Bronchial epithelial cell (primary cell): Measurements from ENCODE around the gene SAAL1. TPM values are rescaled to one million over a fixed set of nuclear protein-coding genes. Genes with fewer than 3 reads are reported as not detected.
"Not testable (repeated sequence)": the region's sequence is repeated elsewhere in the genome, so short reads cannot be mapped to it uniquely, and the experiment has no call there.

ENCODE experiments used
- DNase-seq: peaks from one replicate; pipeline ENCODE4 v3.0.0-alpha.2; 2010; ENCODE audit warnings: low read depth
- FAIRE-seq: peaks from 2 replicates; lab custom pipeline; 2011; peaks lifted over from hg19 to GRCh38; lab: Jason Lieb, UNC
- H3K27me3 ChIP-seq: 2 replicates; pipeline ENCODE4 v1.5.1; 2011; ENCODE audit warnings: low read length; ENCODE audit not compliant: control insufficient read depth, insufficient read depth
- H3K36me3 ChIP-seq: 2 replicates; pipeline ENCODE4 v1.5.1; 2011; ENCODE audit warnings: low read length; ENCODE audit not compliant: control insufficient read depth, insufficient read depth
- H3K4me3 ChIP-seq: 2 replicates; pipeline ENCODE4 v1.5.1; 2011; ENCODE audit warnings: mild to moderate bottlenecking, low read depth, low read length, control low read depth
- total RNA-seq: library from RNA; depleted of rRNA; stranded (reverse); fragments of >200 nt; gene quantifications from 2 replicates; pipeline ENCODE4 v1.2.1, GENCODE V29; 2014
- TF ChIP-seq, protein P1 (sequence below): IDR thresholded peaks from 2 replicates; pipeline ENCODE4 v1.5.1; 2011; ENCODE audit warnings: mild to moderate bottlenecking, moderate library complexity, low read length, control low read depth, inconsistent platforms; ENCODE audit not compliant: insufficient read depth, severe bottlenecking

Gene SAAL1
- total RNA-seq, 1 donor from 2014 or later, result 15.8 TPM

- Histone ChIP-seq H3K36me3 (no peaks in the 10 kb centered on the region), H3K4me3 (no peak overlapping the region), H3K27me3 (no peaks in the 10 kb centered on the region)
- DNase-seq, result no peak
- no peak for FAIRE-seq
- TF ChIP-seq, protein P1, sequence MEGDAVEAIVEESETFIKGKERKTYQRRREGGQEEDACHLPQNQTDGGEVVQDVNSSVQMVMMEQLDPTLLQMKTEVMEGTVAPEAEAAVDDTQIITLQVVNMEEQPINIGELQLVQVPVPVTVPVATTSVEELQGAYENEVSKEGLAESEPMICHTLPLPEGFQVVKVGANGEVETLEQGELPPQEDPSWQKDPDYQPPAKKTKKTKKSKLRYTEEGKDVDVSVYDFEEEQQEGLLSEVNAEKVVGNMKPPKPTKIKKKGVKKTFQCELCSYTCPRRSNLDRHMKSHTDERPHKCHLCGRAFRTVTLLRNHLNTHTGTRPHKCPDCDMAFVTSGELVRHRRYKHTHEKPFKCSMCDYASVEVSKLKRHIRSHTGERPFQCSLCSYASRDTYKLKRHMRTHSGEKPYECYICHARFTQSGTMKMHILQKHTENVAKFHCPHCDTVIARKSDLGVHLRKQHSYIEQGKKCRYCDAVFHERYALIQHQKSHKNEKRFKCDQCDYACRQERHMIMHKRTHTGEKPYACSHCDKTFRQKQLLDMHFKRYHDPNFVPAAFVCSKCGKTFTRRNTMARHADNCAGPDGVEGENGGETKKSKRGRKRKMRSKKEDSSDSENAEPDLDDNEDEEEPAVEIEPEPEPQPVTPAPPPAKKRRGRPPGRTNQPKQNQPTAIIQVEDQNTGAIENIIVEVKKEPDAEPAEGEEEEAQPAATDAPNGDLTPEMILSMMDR, result no peak
Observed at GRCh38 chr11:18140145-18140544, 34.3 kb upstream of the SAAL1 start.

DNA sequence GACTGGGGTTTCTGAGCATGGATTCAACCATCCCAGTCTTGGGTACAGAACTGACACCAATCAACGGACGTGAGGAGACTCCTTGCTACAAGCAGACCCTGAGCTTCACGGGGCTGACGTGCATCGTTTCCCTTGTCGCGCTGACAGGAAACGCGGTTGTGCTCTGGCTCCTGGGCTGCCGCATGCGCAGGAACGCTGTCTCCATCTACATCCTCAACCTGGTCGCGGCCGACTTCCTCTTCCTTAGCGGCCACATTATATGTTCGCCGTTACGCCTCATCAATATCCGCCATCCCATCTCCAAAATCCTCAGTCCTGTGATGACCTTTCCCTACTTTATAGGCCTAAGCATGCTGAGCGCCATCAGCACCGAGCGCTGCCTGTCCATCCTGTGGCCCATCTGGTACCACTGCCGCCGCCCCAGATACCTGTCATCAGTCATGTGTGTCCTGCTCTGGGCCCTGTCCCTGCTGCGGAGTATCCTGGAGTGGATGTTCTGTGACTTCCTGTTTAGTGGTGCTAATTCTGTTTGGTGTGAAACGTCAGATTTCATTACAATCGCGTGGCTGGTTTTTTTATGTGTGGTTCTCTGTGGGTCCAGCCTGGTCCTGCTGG lies 31.4 kb upstream of the SAAL1 start:
- FAIRE-seq, result peak; percentile 88
- Histone ChIP-seq H3K4me3 (no peak overlapping the region), H3K36me3 (no peaks in the 10 kb centered on the region), H3K27me3 (no peaks in the 10 kb centered on the region)
- TF ChIP-seq, protein P1, result no peak
- no peak for DNase-seq

DNA sequence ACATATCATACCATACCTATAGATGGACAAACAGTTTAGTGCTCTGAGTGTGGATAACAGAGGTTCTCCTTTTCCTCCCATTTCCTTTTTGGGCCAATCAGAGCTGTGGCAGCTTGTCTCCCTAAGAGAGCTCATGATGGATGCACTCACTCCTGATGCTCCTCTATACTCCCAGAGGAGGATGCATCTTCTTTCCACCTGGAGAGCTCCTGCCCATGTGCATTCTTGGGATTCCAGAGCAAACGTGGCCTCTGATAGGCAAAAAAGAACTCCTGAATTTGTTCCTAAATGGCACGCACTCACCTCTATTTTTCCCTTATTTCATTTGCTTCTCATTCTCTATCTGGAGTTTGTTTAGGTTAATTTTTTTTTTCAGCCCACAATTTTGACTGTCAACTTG lies 29.4 kb upstream of the SAAL1 start:
- Histone ChIP-seq H3K36me3 (no peaks in the 10 kb centered on the region), H3K4me3 (no peak overlapping the region), H3K27me3 (no peaks in the 10 kb centered on the region)
- FAIRE-seq, result no peak
- TF ChIP-seq, protein P1, result no peak
- no peak for DNase-seq

DNA sequence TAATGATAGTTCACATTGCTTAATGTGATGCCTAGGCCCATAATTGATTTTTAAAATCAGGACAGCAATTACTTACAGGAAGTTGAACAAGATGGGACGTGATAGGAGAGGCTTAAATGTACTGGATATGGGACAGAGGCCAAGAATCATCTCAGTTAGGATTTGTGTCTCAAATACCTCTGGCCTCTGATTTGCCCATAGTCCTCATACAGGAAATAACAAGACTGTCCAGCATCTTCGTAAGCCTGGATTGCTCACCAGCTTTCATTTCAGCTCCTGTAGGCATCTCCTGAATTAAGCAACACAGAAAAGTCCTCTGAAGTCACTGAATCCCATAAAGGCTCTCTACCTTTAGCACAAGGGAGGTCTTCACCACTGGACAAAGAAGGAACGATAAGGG lies 26.5 kb upstream of the SAAL1 start, which contains the start of gene MRGPRX3:
Gene MRGPRX3 (plus strand): TSS at position 231 of the 400 bp plus-strand sequence. CDS start 4,632 bp downstream, outside the sequence.
- FAIRE-seq (peak; percentile 87), DNase-seq (peak; percentile 91)
- no peak within 1 kb of the TSS for H3K4me3 ChIP-seq
- no peaks in the 10 kb centered on the region for H3K36me3 ChIP-seq
- H3K27me3 ChIP-seq, result no peaks in the 10 kb centered on the region
- TF ChIP-seq, protein P1, result no peak

- not testable (repeated sequence) for DNase-seq, H3K4me3 ChIP-seq, H3K36me3 ChIP-seq, H3K27me3 ChIP-seq, FAIRE-seq
Observed at GRCh38 chr11:18131115-18131514, 25.2 kb upstream of the SAAL1 start.

DNA sequence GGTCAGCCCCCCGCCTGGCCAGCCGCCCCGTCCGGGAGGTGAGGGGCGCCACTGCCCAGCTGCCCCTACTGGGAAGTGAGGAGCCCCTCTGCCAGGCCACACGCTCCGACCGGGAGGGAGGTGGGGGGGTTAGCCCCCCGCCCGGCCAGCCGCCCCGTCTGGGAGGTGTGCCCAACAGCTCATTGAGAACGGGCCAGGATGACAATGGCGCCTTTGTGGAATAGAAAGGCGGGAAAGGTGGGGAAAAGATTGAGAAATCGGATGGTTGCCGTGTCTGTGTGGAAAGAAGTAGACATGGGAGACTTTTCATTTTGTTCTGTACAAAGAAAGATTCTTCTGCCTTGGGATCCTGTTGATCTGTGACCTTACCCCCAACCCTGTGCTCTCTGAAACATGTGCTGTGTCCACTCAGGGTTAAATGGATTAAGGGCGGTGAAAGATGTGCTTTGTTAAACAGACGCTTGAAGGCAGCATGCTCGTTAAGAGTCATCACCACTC lies 15.5 kb upstream of the SAAL1 start:
- FAIRE-seq, H3K27me3 ChIP-seq, DNase-seq, H3K4me3 ChIP-seq, H3K36me3 ChIP-seq: not testable (repeated sequence)
